HG03565 (cell line): Measurements from ENCODE around the gene MAP7D1.
"Not testable (repeated sequence)": the region's sequence is repeated elsewhere in the genome, so short reads cannot be mapped to it uniquely, and the experiment has no call there.

ENCODE experiments used
- ATAC-seq: cut with Tn5 transposase; IDR thresholded peaks from one replicate; pipeline ENCODE4 v1.9.1; 2021; ENCODE audit warnings: mild to moderate bottlenecking, moderate library complexity; ENCODE audit not compliant: unreplicated experiment

MAP7D1 gene

GRCh38 chr1:36166136-36166535 is 10.2 kb downstream of the MAP7D1 start:
- no peak for ATAC-seq

- ATAC-seq = no peak
These were observed 11.3 kb downstream of the MAP7D1 start for GRCh38 chr1:36166938-36167905.

GRCh38 chr1:36168514-36168913 is 12.6 kb downstream of the MAP7D1 start:
- no peak for ATAC-seq

GRCh38 chr1:36170643-36171412 is 14.9 kb downstream of the MAP7D1 start:
- no peak for ATAC-seq

- no peak for ATAC-seq
These were observed 16.2 kb downstream of the MAP7D1 start for GRCh38 chr1:36172017-36172747.

- ATAC-seq = no peak
These were observed 17.0 kb downstream of the MAP7D1 start for GRCh38 chr1:36172983-36173382.

GRCh38 chr1:36174713-36175112 is 18.8 kb downstream of the MAP7D1 start:
- no peak for ATAC-seq

GRCh38 chr1:36175137-36176095 is 19.5 kb downstream of the MAP7D1 start:
- no peak for ATAC-seq

- no peak for ATAC-seq
These were observed 20.4 kb downstream of the MAP7D1 start for GRCh38 chr1:36176106-36176949.

GRCh38 chr1:36177589-36178431 is 21.9 kb downstream of the MAP7D1 start:
- no peak for ATAC-seq

GRCh38 chr1:36178471-36179219 is 22.7 kb downstream of the MAP7D1 start:
- ATAC-seq = no peak

- no peak for ATAC-seq
These were observed 23.2 kb downstream of the MAP7D1 start for GRCh38 chr1:36179220-36179600.

GRCh38 chr1:36182734-36183133 is 26.8 kb downstream of the MAP7D1 start:
- ATAC-seq = no peak

GRCh38 chr1:36183309-36183856 is 27.4 kb downstream of the MAP7D1 start:
- no peak for ATAC-seq

- no peak for ATAC-seq
These were observed 32.0 kb downstream of the MAP7D1 start for GRCh38 chr1:36187800-36188593.

- ATAC-seq = not testable (repeated sequence)
These were observed 40.8 kb downstream of the MAP7D1 start for GRCh38 chr1:36196805-36197204.
